Fibroblast of lung (primary cell): ENCODE data around the gene MAGI2. TPM values are rescaled to one million over a fixed set of nuclear protein-coding genes. Genes with fewer than 3 reads are reported as not detected.

Source experiments
- DNase-seq, 2 donors: peaks; one replicate each; pipeline versions ENCODE4 v3.0.0 to v3.0.0-alpha.2; 2010; ENCODE audit warnings: low read depth in 2 of 2
- H2AFZ ChIP-seq: 2 replicates; pipeline ENCODE4 v1.5.1; 2012; ENCODE audit warnings: low read length, control low read depth, inconsistent platforms
- H3K27ac ChIP-seq: 2 replicates; pipeline ENCODE4 v1.5.1; 2011; ENCODE audit warnings: low read length, control low read depth; ENCODE audit not compliant: insufficient read depth
- H3K27me3 ChIP-seq: 2 replicates; pipeline ENCODE4 v1.5.1; 2011; ENCODE audit warnings: mild to moderate bottlenecking, low read length; ENCODE audit not compliant: control insufficient read depth, insufficient read depth
- H3K36me3 ChIP-seq: 2 replicates; pipeline ENCODE4 v1.5.1; 2011; ENCODE audit warnings: low read length; ENCODE audit not compliant: control insufficient read depth, insufficient read depth
- H3K4me1 ChIP-seq: 2 replicates; pipeline ENCODE4 v1.5.1; 2011; ENCODE audit warnings: low read length; ENCODE audit not compliant: control insufficient read depth, insufficient read depth; ENCODE audit errors: extremely low read depth
- H3K4me2 ChIP-seq: 2 replicates; pipeline ENCODE4 v1.5.1; 2011; ENCODE audit warnings: low read length, control low read depth; ENCODE audit not compliant: insufficient read depth; ENCODE audit errors: extremely low read depth
- H3K4me3 ChIP-seq, 4 experiments: fragments of 200-600 bp in 1 of 4; sonication (generic) in 1 of 4; replicated peaks in 1 of 4; 2 replicates each; pipeline ENCODE4 v1.5.1; 2011 to 2016; ENCODE audit warnings: low read length in 4 of 4, low read depth in 3 of 4, mild to moderate bottlenecking in 3 of 4, control low read depth in 2 of 4, inconsistent platforms in 1 of 4, mixed read lengths in 1 of 4; ENCODE audit not compliant: insufficient read depth in 1 of 4; ENCODE audit errors: control extremely low read depth in 1 of 4
- H3K79me2 ChIP-seq: 2 replicates; pipeline ENCODE4 v1.5.1; 2012; ENCODE audit warnings: mild to moderate bottlenecking, low read length, inconsistent platforms; ENCODE audit not compliant: control insufficient read depth, insufficient read depth
- H3K9ac ChIP-seq: 2 replicates; pipeline ENCODE4 v1.5.1; 2011; ENCODE audit warnings: mild to moderate bottlenecking, low read length, control low read depth; ENCODE audit not compliant: insufficient read depth
- H3K9me3 ChIP-seq: 2 replicates; pipeline ENCODE4 v1.5.1; 2012; ENCODE audit warnings: low read depth, low read length; ENCODE audit not compliant: control insufficient read depth, insufficient read depth
- H4K20me1 ChIP-seq: 2 replicates; pipeline ENCODE4 v1.5.1; 2011; ENCODE audit warnings: low read length; ENCODE audit not compliant: control insufficient read depth, insufficient read depth; ENCODE audit errors: extremely low read depth
- CTCF ChIP-seq, 2 donors: IDR thresholded peaks in 1 of 2; conservative IDR thresholded peaks in 1 of 2; 1 replicate in 1 of 2; 2 replicates in 1 of 2; pipeline ENCODE4 v1.5.1; 2011 to 2012; ENCODE audit warnings: low read length in 2 of 2, control low read depth in 1 of 2, inconsistent platforms in 1 of 2, low read depth in 1 of 2, mild to moderate bottlenecking in 1 of 2
- EZH2 ChIP-seq: IDR thresholded peaks from 2 replicates; pipeline ENCODE4 v1.5.1; 2012; ENCODE audit warnings: low read length, control low read depth, mild to moderate bottlenecking; ENCODE audit errors: missing control alignments
- polyA plus RNA-seq, 2 donors: library from polyadenylated mRNA; depleted of rRNA in 1 of 2; stranded (reverse) in 1 of 2; unstranded in 1 of 2; fragments of >200 nt; gene quantifications; 2 replicates each; pipeline ENCODE4 v1.2.1, GENCODE V29; 2011 to 2012; ENCODE audit warnings: missing spikeins in 1 of 2
- total RNA-seq: library from RNA; depleted of rRNA; stranded (reverse); fragments of >200 nt; gene quantifications from 2 replicates; pipeline ENCODE4 v1.2.1, GENCODE V29; 2014

MAGI2 gene
- total and polyA plus RNA-seq, 2 donors (not counting 1 experiment from before 2014, with no cell fraction given): 1.8 to 17.0 TPM

- TF ChIP-seq EZH2 (no peak), CTCF (conservative IDR thresholded peaks at IDR 0.05 in 1 of 2, IDR thresholded peaks at IDR 0.05 in 1 of 2; ENCODE audit: low read depth in 1 of 2, low read length in 2 of 2) (peak; percentile 74 to 75)
- Histone ChIP-seq H2AFZ (no peak overlapping the region), H3K4me2 (peak overlapping the region; percentile 63)
Observed at GRCh38 chr7:79176859-79177477, 276.5 kb downstream of the MAGI2 start.

GRCh38 chr7:79175374-79175773 is 278.1 kb downstream of the MAGI2 start:
- H4K20me1 ChIP-seq: no peaks in the 10 kb centered on the region
- no peak for TF ChIP-seq EZH2
- TF ChIP-seq CTCF (conservative IDR thresholded peaks at IDR 0.05 in 1 of 2, IDR thresholded peaks at IDR 0.05 in 1 of 2; ENCODE audit: low read depth in 1 of 2, low read length in 2 of 2): no peak
- no peak overlapping the region for H2AFZ ChIP-seq
- no peaks in the 10 kb centered on the region for H3K36me3 ChIP-seq
- no peak overlapping the region for H3K9ac ChIP-seq
- no peak for DNase-seq
- no peaks in the 10 kb centered on the region for H3K9me3 ChIP-seq
- no peak overlapping the region for H3K4me2 ChIP-seq
- H3K79me2 ChIP-seq: no peaks in the 10 kb centered on the region
- H3K27me3 ChIP-seq: no peaks in the 10 kb centered on the region
- H3K27ac ChIP-seq: no peak overlapping the region
- H3K4me1 ChIP-seq: no peaks in the 10 kb centered on the region
- H3K4me3 ChIP-seq: no peak overlapping the region

More at GRCh38 chr7:79176859-79177477, 276.5 kb downstream of the MAGI2 start:
- Histone ChIP-seq H3K36me3 (no peaks in the 10 kb centered on the region), H3K4me3 (no peak overlapping the region), H3K27ac (no peak overlapping the region), H3K27me3 (no peaks in the 10 kb centered on the region), H4K20me1 (no peaks in the 10 kb centered on the region), H3K9me3 (no peaks in the 10 kb centered on the region), H3K9ac (no peak overlapping the region), H3K79me2 (no peaks in the 10 kb centered on the region), H3K4me1 (no peaks in the 10 kb centered on the region)
- DNase-seq: peak; percentile 45 to 74

- H2AFZ ChIP-seq: no peak overlapping the region
- TF ChIP-seq CTCF (conservative IDR thresholded peaks at IDR 0.05 in 1 of 2, IDR thresholded peaks at IDR 0.05 in 1 of 2; ENCODE audit: low read depth in 1 of 2, low read length in 2 of 2) (no peak), EZH2 (no peak)
- no peak for DNase-seq
- H3K79me2 ChIP-seq: no peaks in the 10 kb centered on the region
- H3K27ac ChIP-seq: no peak overlapping the region
- H3K9me3 ChIP-seq: no peaks in the 10 kb centered on the region
- no peaks in the 10 kb centered on the region for H3K4me1 ChIP-seq
- no peak overlapping the region for H3K4me2 ChIP-seq
- H3K4me3 ChIP-seq: no peak overlapping the region
- no peaks in the 10 kb centered on the region for H3K36me3 ChIP-seq
- H3K9ac ChIP-seq: no peak overlapping the region
- no peaks in the 10 kb centered on the region for H3K27me3 ChIP-seq
- no peaks in the 10 kb centered on the region for H4K20me1 ChIP-seq
Observed at GRCh38 chr7:79165225-79165624, 288.2 kb downstream of the MAGI2 start.
